WI38 (cell line): Measurements from ENCODE around the gene GAPDH.
A peak's percentile ranks its signal among the peaks of the same experiment; 100 is the strongest.

ENCODE experiments used
- H3K4me3 ChIP-seq: 2 replicates; pipeline ENCODE4 v1.5.1; 2011; ENCODE audit warnings: low read depth, mild to moderate bottlenecking, control low read depth, low read length
- TF ChIP-seq, protein P1 (sequence below): IDR thresholded peaks from 2 replicates; pipeline ENCODE4 v1.5.1; 2012; ENCODE audit warnings: low read depth, mild to moderate bottlenecking, control low read depth, low read length

Gene GAPDH

DNA sequence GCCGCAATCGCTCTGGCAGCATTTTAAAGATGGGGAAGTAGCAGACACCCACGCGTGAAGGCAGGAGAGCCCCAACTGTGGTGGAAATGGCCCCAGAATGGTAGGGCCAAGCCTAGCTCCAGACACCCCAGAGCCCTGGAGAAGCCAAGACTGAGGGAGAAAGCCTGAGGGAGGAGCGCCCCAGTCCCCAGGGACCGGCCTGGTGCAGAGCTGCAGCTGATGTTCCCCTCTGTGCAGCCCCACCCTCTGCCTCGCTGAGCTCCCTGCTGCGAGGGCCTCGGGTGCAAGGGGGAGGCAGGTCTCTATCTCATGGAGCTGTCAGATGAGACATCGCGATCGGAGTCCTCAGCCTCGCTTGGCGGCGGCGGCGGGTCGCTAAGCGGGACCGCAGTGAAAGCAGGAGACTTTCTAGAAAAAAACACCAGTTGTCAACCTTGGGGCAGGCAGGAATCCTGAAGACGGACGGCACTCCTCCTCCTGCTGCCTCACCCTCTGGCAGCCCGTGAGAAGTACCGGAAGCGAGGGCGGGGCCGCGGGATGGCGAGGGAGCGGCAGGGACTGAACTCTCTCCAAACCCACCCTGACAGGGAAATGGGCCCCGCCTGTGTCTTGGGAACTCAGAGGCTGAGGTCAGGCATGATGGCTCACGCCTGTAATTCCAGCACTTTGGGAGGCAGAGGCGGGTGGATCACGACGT, 6.0 kb downstream of the GAPDH start:
- TF ChIP-seq, protein P1, sequence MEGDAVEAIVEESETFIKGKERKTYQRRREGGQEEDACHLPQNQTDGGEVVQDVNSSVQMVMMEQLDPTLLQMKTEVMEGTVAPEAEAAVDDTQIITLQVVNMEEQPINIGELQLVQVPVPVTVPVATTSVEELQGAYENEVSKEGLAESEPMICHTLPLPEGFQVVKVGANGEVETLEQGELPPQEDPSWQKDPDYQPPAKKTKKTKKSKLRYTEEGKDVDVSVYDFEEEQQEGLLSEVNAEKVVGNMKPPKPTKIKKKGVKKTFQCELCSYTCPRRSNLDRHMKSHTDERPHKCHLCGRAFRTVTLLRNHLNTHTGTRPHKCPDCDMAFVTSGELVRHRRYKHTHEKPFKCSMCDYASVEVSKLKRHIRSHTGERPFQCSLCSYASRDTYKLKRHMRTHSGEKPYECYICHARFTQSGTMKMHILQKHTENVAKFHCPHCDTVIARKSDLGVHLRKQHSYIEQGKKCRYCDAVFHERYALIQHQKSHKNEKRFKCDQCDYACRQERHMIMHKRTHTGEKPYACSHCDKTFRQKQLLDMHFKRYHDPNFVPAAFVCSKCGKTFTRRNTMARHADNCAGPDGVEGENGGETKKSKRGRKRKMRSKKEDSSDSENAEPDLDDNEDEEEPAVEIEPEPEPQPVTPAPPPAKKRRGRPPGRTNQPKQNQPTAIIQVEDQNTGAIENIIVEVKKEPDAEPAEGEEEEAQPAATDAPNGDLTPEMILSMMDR, result no peak
- H3K4me3 ChIP-seq, result no peak overlapping the region

- TF ChIP-seq, protein P1, result no peak
- H3K4me3 ChIP-seq, result no peak overlapping the region
Measured at GRCh38 chr12:6541371-6542165, 7.3 kb downstream of the GAPDH start.

DNA sequence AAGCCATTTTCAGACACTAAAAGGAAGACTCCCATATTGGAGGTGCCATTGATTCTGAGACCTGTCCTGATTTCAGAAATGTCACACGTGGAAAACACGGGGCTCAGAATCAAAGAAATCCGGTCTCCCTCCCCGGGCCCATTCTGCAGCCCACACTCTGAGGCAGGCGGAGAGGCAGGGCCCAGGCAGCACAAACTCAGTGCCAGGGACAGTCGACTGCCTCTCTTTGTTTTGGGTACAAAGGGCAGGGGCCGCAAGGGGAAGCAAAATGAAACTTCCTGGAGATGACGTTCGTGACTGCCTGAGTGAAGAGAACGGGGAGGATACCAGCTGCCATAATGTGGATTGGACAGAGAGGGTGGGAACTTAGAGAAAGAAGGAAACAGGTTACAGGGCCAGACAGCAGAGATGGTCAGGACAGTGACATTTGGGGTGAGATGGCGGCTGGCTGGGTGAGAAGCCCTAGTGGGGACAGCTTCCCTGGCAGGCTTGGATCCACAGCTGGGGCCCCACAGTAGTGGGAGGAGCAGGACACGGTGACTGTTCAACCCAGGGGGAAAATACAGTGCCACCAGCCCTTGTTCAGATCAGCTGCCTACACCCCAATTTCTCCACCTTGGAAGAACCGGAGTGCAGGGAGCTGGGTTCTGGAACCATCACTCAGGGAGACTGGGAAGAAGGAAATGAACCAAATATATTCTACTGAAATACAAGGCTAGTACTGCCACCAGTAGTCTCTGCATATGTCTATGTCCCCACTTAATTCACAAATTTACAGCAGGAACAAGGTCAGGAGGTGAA, 8.1 kb downstream of the GAPDH start:
- TF ChIP-seq, protein P1, result no peak
- no peak overlapping the region for H3K4me3 ChIP-seq

GRCh38 chr12:6546016-6546415, 11.7 kb downstream of the GAPDH start:
- H3K4me3 ChIP-seq, result no peak overlapping the region
- TF ChIP-seq, protein P1, result no peak

GRCh38 chr12:6547566-6547965, 13.2 kb downstream of the GAPDH start:
- peak overlapping the region; percentile 66 for H3K4me3 ChIP-seq
- TF ChIP-seq, protein P1, result no peak

- H3K4me3 ChIP-seq, result peak overlapping the region; percentile 66
- TF ChIP-seq, protein P1, result no peak
Measured at GRCh38 chr12:6547987-6548386, 13.7 kb downstream of the GAPDH start.
